ENCODE results near the gene MRLN. TPM values are rescaled to one million over a fixed set of nuclear protein-coding genes. Genes with fewer than 3 reads are reported as not detected.

MRLN gene
- not detected for total RNA-seq

- TF ChIP-seq CTCF (IDR thresholded peaks at IDR 0.05) (no peak), EP300 (IDR thresholded peaks at IDR 0.05) (no peak), POLR2A (IDR thresholded peaks at IDR 0.05) (no peak), POLR2AphosphoS5 (IDR thresholded peaks at IDR 0.05) (no peak)
- no peak for ATAC-seq
- no peak within 1 kb of the TSS for H3K4me3 ChIP-seq
- H3K4me1 ChIP-seq: no peaks in the 10 kb centered on the region
- 40 to 48% methylated on average over 2 to 3 of the region's 3 CpGs for WGBS, 2 donors (ENCODE audit: low coverage in 1 of 2)
- H3K27me3 ChIP-seq: no peaks in the 10 kb centered on the region
- H3K27ac ChIP-seq: no peak within 1 kb of the TSS
- H3K9me3 ChIP-seq: no peaks in the 10 kb centered on the region
- no peaks in the 10 kb centered on the region for H3K36me3 ChIP-seq
These were observed at the start of gene MRLN for GRCh38 chr10:59753267-59753666. TSS of gene MRLN (minus strand) at chr10:59753455.

DNA sequence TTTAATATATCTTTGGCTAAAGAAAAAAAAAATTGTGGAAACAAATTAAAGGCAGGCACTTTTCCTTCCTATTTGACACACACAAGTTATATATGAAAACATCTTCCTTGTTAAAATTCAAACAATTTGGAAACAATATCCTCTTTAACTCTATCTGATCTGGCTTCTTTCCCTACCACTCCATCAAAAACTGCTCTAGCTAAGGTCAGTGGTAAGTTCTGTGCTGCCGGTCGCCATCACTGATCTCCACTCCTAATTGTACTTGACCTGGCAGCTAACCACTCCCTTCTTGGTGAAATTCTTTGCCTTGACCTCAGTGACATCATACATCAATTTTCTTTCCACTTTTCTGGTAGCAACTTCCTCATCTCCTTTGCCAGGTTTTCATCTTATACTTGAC, 47.9 kb upstream of the MRLN start:
- Histone ChIP-seq H3K36me3 (peaks cover 0 to 90% of the 10 kb centered on the region in 2 donors), H3K9me3 (no peaks in the 10 kb centered on the region), H3K4me3 (no peak overlapping the region), H3K27me3 (no peaks in the 10 kb centered on the region), H3K4me1 (no peaks in the 10 kb centered on the region), H3K27ac (no peak overlapping the region)
- TF ChIP-seq POLR2A (IDR thresholded peaks at IDR 0.05) (no peak), EP300 (IDR thresholded peaks at IDR 0.05) (no peak), CTCF (IDR thresholded peaks at IDR 0.05) (no peak), POLR2AphosphoS5 (IDR thresholded peaks at IDR 0.05) (no peak)
- ATAC-seq: no peak
- WGBS, 2 donors (ENCODE audit: low coverage in 1 of 2): 86 to 94% methylated on average over 2 of the region's 2 CpGs

DNA sequence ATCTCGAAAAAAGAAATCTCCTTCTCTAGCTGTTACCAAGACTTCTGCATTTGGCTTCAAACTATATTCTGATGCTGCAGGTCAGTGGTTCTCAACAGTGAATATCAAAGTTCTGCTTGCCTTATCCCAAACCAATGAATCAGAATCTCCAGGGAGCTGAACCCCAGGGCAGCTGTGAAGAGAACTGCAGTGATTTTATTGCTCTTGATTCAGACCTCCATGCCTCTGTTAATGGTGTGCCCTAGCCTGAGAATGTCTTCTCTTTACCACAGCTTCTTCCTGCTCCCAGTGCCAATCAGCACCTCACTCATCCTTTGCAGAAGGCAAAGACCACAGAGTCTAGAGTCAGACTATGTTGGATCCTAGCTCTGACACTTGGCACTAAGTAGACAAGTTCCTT, 46.2 kb upstream of the MRLN start:
- Histone ChIP-seq H3K27ac (no peak overlapping the region), H3K27me3 (no peaks in the 10 kb centered on the region), H3K4me1 (no peaks in the 10 kb centered on the region), H3K4me3 (no peak overlapping the region), H3K9me3 (no peaks in the 10 kb centered on the region), H3K36me3 (peaks cover 0 to 76% of the 10 kb centered on the region in 2 donors)
- no peak for ATAC-seq
- TF ChIP-seq CTCF (IDR thresholded peaks at IDR 0.05): no peak
- TF ChIP-seq POLR2AphosphoS5 (IDR thresholded peaks at IDR 0.05): no peak
- TF ChIP-seq POLR2A (IDR thresholded peaks at IDR 0.05): no peak
- no peak for TF ChIP-seq EP300 (IDR thresholded peaks at IDR 0.05)
- 86% methylated on average over 1 of the region's 1 CpG; no CpG with 5 or more reads in 1 of the 2 donors for WGBS, 2 donors (ENCODE audit: low coverage in 1 of 2)

DNA sequence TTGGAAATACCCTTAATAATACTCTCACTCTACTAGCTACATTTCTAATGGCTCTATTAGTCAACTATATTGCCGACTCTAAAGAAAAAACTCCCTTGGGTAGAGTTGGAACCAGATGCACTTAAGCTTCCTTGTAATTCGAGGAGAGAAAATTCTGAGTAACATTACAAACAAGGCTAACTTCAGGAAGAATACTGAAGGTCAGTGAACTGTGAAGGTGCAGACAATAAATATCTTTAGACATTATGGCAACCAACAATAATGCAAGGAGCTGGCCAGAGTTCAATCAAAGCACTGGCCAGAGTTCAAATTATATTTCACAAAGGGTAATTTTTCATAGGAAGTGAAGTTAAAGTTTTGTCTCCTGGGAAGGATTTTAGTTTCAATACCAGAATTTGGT, 40.7 kb upstream of the MRLN start:
- Histone ChIP-seq H3K36me3 (peaks cover 9 to 74% of the 10 kb centered on the region in 2 donors), H3K4me3 (no peak overlapping the region), H3K9me3 (no peaks in the 10 kb centered on the region), H3K27me3 (no peaks in the 10 kb centered on the region), H3K27ac (no peak overlapping the region), H3K4me1 (peaks cover 0 to 12% (median 0%) of the 10 kb centered on the region in 3 donors)
- no peak for ATAC-seq
- TF ChIP-seq CTCF (IDR thresholded peaks at IDR 0.05): no peak
- TF ChIP-seq POLR2A (IDR thresholded peaks at IDR 0.05): no peak
- TF ChIP-seq EP300 (IDR thresholded peaks at IDR 0.05): no peak
- no peak for TF ChIP-seq POLR2AphosphoS5 (IDR thresholded peaks at IDR 0.05)
- 45 to 50% methylated on average over 2 of the region's 2 CpGs for WGBS, 2 donors (ENCODE audit: low coverage in 1 of 2)

GRCh38 chr10:59792812-59793211, 39.6 kb upstream of the MRLN start:
- Histone ChIP-seq H3K4me1 (peaks cover 0 to 13% (median 0%) of the 10 kb centered on the region in 3 donors), H3K9me3 (no peaks in the 10 kb centered on the region), H3K36me3 (peaks cover 9 to 67% of the 10 kb centered on the region in 2 donors), H3K27ac (no peak overlapping the region), H3K4me3 (no peak overlapping the region), H3K27me3 (no peaks in the 10 kb centered on the region)
- TF ChIP-seq POLR2AphosphoS5 (IDR thresholded peaks at IDR 0.05) (no peak), EP300 (IDR thresholded peaks at IDR 0.05) (no peak), CTCF (IDR thresholded peaks at IDR 0.05) (no peak), POLR2A (IDR thresholded peaks at IDR 0.05) (no peak)
- WGBS, 2 donors (ENCODE audit: low coverage in 1 of 2): 90% methylated on average over 13 of the region's 13 CpGs
- ATAC-seq: no peak

Measured in gastroesophageal sphincter (tissue), 4 donors.